Natural killer cell (primary cell): ENCODE data around the gene PCDH12. TPM values are rescaled to one million over a fixed set of nuclear protein-coding genes. Genes with fewer than 3 reads are reported as not detected.
"Not testable (repeated sequence)": the region's sequence is repeated elsewhere in the genome, so short reads cannot be mapped to it uniquely, and the experiment has no call there.

Experiments used
- ATAC-seq, 3 donors: fragments of 150-1000 bp in 2 of 3; fragments of 200-7000 bp in 1 of 3; cut with Tn5 transposase; 1 replicate in 1 of 3; 2 replicates in 2 of 3; pipeline ENCODE4 v1.10.0; 2021; ENCODE audit warnings: mild to moderate bottlenecking in 2 of 3, moderate library complexity in 2 of 3
- DNase-seq, 2 donors: peaks; one replicate each; pipeline versions ENCODE4 v3.0.0 to v3.0.0-alpha.2; 2013 to 2021; ENCODE audit warnings: mixed read lengths in 1 of 2
- H3K27ac ChIP-seq: one replicate; pipeline ENCODE4 v1.5.1; 2013; ENCODE audit warnings: mild to moderate bottlenecking, low read length
- H3K27me3 ChIP-seq: one replicate; pipeline ENCODE4 v1.6.1; 2013; ENCODE audit warnings: low read length; ENCODE audit not compliant: control insufficient read depth, insufficient read depth
- H3K36me3 ChIP-seq: one replicate; pipeline ENCODE4 v1.6.1; 2013; ENCODE audit warnings: low read length; ENCODE audit not compliant: control insufficient read depth, insufficient read depth
- H3K4me1 ChIP-seq: one replicate; pipeline ENCODE4 v1.6.1; 2013; ENCODE audit warnings: low read length; ENCODE audit not compliant: control insufficient read depth, insufficient read depth
- H3K4me3 ChIP-seq: one replicate; pipeline ENCODE4 v1.5.1; 2013; ENCODE audit warnings: low read length
- H3K9me3 ChIP-seq: one replicate; pipeline ENCODE4 v1.6.1; 2013; ENCODE audit warnings: low read length; ENCODE audit not compliant: control insufficient read depth, insufficient read depth
- H3K27ac Mint-ChIP-seq, 2 donors: one replicate each; pipeline ENCODE4 v1.8.0; 2022; ENCODE audit warnings: mild to moderate bottlenecking in 2 of 2, mixed read lengths in 2 of 2, moderate library complexity in 1 of 2
- H3K27me3 Mint-ChIP-seq, 2 donors: one replicate each; pipeline ENCODE4 v1.8.0; 2022; ENCODE audit warnings: low read depth in 2 of 2, mixed read lengths in 2 of 2
- H3K36me3 Mint-ChIP-seq: one replicate; pipeline ENCODE4 v1.8.0; 2022; ENCODE audit warnings: mixed read lengths
- H3K4me1 Mint-ChIP-seq, 2 donors: one replicate each; pipeline ENCODE4 v1.8.0; 2022; ENCODE audit warnings: mixed read lengths in 2 of 2
- H3K4me3 Mint-ChIP-seq: one replicate; pipeline ENCODE4 v1.8.0; 2022; ENCODE audit warnings: mild to moderate bottlenecking, moderate library complexity, mixed read lengths
- H3K9me3 Mint-ChIP-seq, 2 donors: one replicate each; pipeline ENCODE4 v1.8.0; 2022; ENCODE audit warnings: mixed read lengths in 2 of 2
- CTCF ChIP-seq: fragments of 200-600 bp; IDR thresholded peaks from one replicate; pipeline ENCODE4 v1.8.0; 2022; ENCODE audit warnings: antibody characterized with exemption
- WGBS: methylation state at CpG from one replicate; pipeline ENCODE4 v1.1.7; 2013; ENCODE audit warnings: missing lambda C conversion rate; ENCODE audit not compliant: insufficient coverage; 5-methylcytosine and 5-hydroxymethylcytosine counted together
- intact Hi-C: fragments of 100-400 bp; cut with micrococcal nuclease; formaldehyde crosslinking; loops from one replicate; pipeline ENCODE4 v1.14.2; 2022
- total RNA-seq, 4 donors: library from RNA; stranded (reverse); fragments of 120-200 nt in 1 of 4; gene quantifications; one replicate each; pipeline versions ENCODE4 v1.2.3 to v1.2.4, GENCODE V29; 2013 to 2022

Gene PCDH12
- total RNA-seq, 3 donors from 2014 or later (not counting 1 experiment from before 2014, with no cell fraction given) = 0.05 TPM; not detected in 2

DNA sequence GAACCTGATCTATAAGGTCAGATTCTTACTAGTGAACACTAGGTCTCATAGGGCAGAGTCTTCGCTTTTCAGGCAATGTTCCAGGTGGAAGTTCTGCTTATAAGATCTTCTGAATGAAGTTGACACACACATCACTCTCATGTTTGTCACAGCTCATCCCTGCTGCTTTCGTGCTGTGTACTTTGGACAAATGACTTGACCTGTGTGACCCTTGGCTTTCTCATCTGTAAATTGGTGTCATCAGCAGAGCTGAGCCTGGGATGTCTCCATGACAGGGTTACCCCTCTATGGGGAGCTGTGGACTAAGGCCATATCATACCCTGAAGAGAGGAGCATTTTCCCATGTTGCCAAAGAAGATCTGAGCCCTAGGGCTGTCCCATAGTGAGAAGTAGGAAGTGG is 31.6 kb downstream of the PCDH12 start:
- Mint-ChIP-seq H3K27me3 (no peaks in the 10 kb centered on the region), H3K9me3 (no peaks in the 10 kb centered on the region), H3K36me3 (peaks cover 8% of the 10 kb centered on the region), H3K4me1 (peaks cover 18 to 34% of the 10 kb centered on the region in 2 donors), H3K4me3 (no peak overlapping the region), H3K27ac (no peak overlapping the region)
- intact Hi-C loops = no loop called here
- no peak for TF ChIP-seq CTCF
- no peak for DNase-seq
- Histone ChIP-seq H3K27me3 (no peaks in the 10 kb centered on the region), H3K4me1 (peaks cover 18% of the 10 kb centered on the region), H3K36me3 (peaks cover 59% of the 10 kb centered on the region), H3K9me3 (no peaks in the 10 kb centered on the region), H3K4me3 (no peak overlapping the region), H3K27ac (no peak overlapping the region)
- ATAC-seq = no peak
- 93% methylated on average over 2 of the region's 2 CpGs for WGBS

DNA sequence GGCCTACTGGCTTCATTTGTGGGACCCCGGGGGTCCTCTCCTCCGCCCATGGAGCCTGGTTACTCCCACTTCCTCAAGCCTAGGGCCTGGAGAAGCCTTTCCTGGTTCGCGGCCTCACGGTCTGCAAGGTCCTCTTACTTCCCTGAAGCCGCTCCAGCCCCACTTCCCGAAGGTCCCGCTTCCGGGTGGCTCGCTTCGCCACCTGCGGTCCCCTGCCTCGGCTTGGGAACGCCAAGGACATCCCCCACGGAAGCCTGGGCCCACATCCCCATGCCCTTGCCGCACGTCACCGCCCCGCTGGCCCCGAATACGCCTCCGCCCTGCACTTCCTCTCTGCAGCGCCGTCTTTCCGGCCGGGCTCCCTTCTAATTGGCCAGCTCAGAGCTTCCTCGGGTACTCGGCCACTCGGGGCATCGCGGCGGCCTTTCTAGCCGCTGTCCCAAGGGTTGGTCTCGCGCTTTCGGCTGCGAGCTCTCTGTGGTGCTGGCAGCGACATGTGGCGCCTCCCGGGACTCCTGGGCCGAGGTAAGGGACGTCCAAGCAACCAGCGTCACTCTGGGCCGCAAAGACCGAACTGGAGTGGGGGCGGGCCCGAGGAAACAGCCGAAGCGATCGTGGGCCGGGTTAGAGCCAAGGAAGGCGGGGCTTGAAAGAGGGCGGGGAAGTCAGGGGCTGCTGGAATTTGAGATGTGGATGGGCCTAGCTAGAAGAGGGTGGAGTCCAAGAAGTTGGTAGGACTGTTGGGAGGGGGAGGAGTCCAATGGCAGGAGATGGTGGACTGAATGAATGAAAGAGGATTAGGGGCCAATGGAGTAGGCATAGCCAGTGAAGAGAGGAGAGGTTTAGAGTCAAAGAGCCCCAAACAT is 34.3 kb downstream of the PCDH12 start, which contains the start of gene DELE1:
Gene DELE1, plus strand, starts transcription at position 424 of the 866 bp plus-strand sequence. Its CDS starts 71 bp downstream, at position 495.
- ATAC-seq (peak; percentile 96 to 98 (median 96)), DNase-seq (peak; percentile 86 to 92)
- Histone ChIP-seq H3K27ac (peak within 1 kb of the TSS; percentile 97), H3K9me3 (no peaks in the 10 kb centered on the region), H3K4me1 (peaks cover 18% of the 10 kb centered on the region), H3K36me3 (peaks cover 33% of the 10 kb centered on the region), H3K27me3 (no peaks in the 10 kb centered on the region), H3K4me3 (peak within 1 kb of the TSS; percentile 93)
- Mint-ChIP-seq H3K4me3 (peak within 1 kb of the TSS; percentile 97), H3K4me1 (peaks cover 18 to 34% of the 10 kb centered on the region in 2 donors), H3K27me3 (peaks cover 0 to 4% of the 10 kb centered on the region in 2 donors), H3K36me3 (no peaks in the 10 kb centered on the region), H3K9me3 (no peaks in the 10 kb centered on the region), H3K27ac (peak within 1 kb of the TSS; percentile 97)
- WGBS = 0% methylated on average over 53 of the region's 53 CpGs
- TF ChIP-seq CTCF = no peak
- intact Hi-C loops = loop anchor here (1.0 to 2.0 kb wide), 3 partner anchors 37 to 75 kb away; partner anchors contain the start of gene RNF14

- intact Hi-C loops = loop anchor here (1.0 to 2.0 kb wide), 3 partner anchors 37 to 74 kb away; partner anchors contain the start of gene RNF14
- Histone ChIP-seq H3K27ac (peak overlapping the region; percentile 97), H3K4me3 (peak overlapping the region; percentile 93), H3K4me1 (peaks cover 18% of the 10 kb centered on the region), H3K36me3 (peaks cover 25% of the 10 kb centered on the region)
- not testable (repeated sequence) for DNase-seq, H3K36me3 Mint-ChIP-seq, H3K9me3 ChIP-seq, H3K9me3 Mint-ChIP-seq, H3K27me3 Mint-ChIP-seq, H3K27me3 ChIP-seq
- peak overlapping the region; percentile 97 for H3K4me3 Mint-ChIP-seq
- 61% methylated on average over 25 of the region's 28 CpGs for WGBS
- ATAC-seq = peak in 1 of 3 donors; percentile 0
- H3K4me1 Mint-ChIP-seq = peaks cover 18 to 30% of the 10 kb centered on the region in 2 donors
- peak overlapping the region; percentile 97 for H3K27ac Mint-ChIP-seq
Measured at GRCh38 chr5:141922827-141923447, 35.1 kb downstream of the PCDH12 start.

DNA sequence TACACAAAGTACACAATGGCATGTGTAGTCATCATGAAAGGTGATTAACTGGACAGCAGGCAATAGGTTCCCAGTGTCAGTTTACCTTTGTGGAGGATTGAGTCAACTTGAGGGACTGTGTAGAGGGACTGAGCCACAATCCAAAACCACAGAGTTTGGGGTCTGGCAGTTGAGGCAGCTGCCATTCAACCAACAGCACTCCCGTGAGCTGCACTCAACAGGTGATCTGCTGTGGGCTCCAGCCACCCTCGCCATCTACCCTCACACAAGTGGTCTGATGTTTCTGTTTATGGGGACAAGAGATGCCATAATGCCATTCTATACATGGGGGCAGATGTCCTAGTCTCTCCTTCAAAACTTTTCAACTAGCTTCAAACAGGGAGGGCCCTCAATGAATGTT is 37.2 kb downstream of the PCDH12 start:
- DNase-seq = no peak
- no peaks in the 10 kb centered on the region for H3K36me3 Mint-ChIP-seq
- no peaks in the 10 kb centered on the region for H3K9me3 ChIP-seq
- intact Hi-C loops = no loop called here
- H3K9me3 Mint-ChIP-seq = no peaks in the 10 kb centered on the region
- peaks cover 5% of the 10 kb centered on the region for H3K36me3 ChIP-seq
- H3K4me1 Mint-ChIP-seq = peaks cover 12 to 17% of the 10 kb centered on the region in 2 donors
- no peaks in the 10 kb centered on the region for H3K27me3 ChIP-seq
- no peak for TF ChIP-seq CTCF
- peaks cover 11 to 12% of the 10 kb centered on the region in 2 donors for H3K27me3 Mint-ChIP-seq
- no peak overlapping the region for H3K27ac ChIP-seq
- H3K27ac Mint-ChIP-seq = peak overlapping the region in 1 of 2 donors; percentile 2
- no peak overlapping the region for H3K4me3 ChIP-seq
- peak overlapping the region; percentile 45 for H3K4me3 Mint-ChIP-seq
- 83% methylated on average over 2 of the region's 2 CpGs for WGBS
- peaks cover 21% of the 10 kb centered on the region for H3K4me1 ChIP-seq
- no peak for ATAC-seq
